ENCODE data around the gene OR56A1. TPM values are rescaled to one million over a fixed set of nuclear protein-coding genes. Genes with fewer than 3 reads are reported as not detected.

The OR56A1 gene
- total and polyA plus RNA-seq, 2 donors from 2014 or later = 0.03 TPM; not detected in 1

DNA sequence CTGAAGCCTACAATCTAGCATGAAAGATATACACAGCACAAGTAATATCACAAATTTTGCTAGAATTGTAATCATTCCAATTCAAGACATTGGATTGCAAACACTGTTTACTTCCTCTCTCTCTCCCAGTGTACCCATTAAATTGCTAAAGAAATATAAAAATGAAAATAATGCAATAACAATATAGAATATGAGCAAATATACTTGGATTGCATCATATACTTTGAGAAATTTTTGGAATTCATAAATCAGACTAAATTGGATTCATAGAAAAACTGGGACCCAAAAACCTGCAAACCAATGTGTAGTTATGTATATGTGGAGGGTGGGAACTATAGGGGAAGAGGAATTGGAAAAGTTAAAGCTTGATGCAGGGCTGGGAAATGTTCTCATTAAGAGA lies 25.0 kb upstream of the OR56A1 start:
- no peaks in the 10 kb centered on the region for H3K4me1 ChIP-seq (ENCODE audit: control insufficient read depth in 2 of 3, insufficient read depth in 2 of 3, low read depth in 1 of 3, low read length in 3 of 3)
- intact Hi-C loops (cut with DNase I) = no loop called here
- TF ChIP-seq, protein P1, sequence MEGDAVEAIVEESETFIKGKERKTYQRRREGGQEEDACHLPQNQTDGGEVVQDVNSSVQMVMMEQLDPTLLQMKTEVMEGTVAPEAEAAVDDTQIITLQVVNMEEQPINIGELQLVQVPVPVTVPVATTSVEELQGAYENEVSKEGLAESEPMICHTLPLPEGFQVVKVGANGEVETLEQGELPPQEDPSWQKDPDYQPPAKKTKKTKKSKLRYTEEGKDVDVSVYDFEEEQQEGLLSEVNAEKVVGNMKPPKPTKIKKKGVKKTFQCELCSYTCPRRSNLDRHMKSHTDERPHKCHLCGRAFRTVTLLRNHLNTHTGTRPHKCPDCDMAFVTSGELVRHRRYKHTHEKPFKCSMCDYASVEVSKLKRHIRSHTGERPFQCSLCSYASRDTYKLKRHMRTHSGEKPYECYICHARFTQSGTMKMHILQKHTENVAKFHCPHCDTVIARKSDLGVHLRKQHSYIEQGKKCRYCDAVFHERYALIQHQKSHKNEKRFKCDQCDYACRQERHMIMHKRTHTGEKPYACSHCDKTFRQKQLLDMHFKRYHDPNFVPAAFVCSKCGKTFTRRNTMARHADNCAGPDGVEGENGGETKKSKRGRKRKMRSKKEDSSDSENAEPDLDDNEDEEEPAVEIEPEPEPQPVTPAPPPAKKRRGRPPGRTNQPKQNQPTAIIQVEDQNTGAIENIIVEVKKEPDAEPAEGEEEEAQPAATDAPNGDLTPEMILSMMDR (IDR thresholded peaks at IDR 0.05; ENCODE audit: borderline replicate concordance, extremely low read depth, insufficient read depth) = no peak
- H3K27me3 ChIP-seq (ENCODE audit: control insufficient read depth, insufficient read depth, low read length) = no peaks in the 10 kb centered on the region
- H3K36me3 ChIP-seq (ENCODE audit: control insufficient read depth in 2 of 3, insufficient read depth in 3 of 3, low read length in 3 of 3) = no peaks in the 10 kb centered on the region
- no peak overlapping the region for H3K27ac ChIP-seq (ENCODE audit: low read depth in 2 of 2, low read length in 2 of 2)
- no peak for FAIRE-seq
- no peak overlapping the region for H3K9ac ChIP-seq (ENCODE audit: low read length in 3 of 3)
- DNase-seq = no peak
- no peak overlapping the region for H3K4me3 ChIP-seq (ENCODE audit: low read length in 3 of 3)
- no peaks in the 10 kb centered on the region for H3K9me3 ChIP-seq (ENCODE audit: control insufficient read depth in 2 of 3, insufficient read depth in 1 of 3, low read length in 3 of 3)

DNA sequence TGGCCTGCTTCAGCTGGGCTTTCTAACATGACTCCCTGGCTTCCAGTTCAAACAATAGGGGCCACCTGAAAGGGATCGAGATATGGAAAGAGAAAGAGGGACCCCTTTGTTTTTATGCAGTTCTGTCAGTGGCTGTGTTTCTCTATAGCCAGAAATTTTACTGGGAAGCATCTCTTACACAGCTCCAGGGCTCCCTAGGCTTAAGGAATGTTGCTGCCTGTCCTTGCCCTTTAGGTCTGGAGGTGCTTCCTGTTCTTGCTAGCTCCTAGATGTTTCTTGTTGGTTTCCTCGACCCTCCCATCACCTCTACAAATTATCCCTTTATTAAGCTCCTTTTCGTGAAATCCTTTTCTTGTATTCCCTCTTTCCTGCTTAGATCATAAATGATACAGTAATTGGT lies 21.8 kb upstream of the OR56A1 start:
- intact Hi-C loops (cut with DNase I) = no loop called here
- Histone ChIP-seq H3K9me3 (ENCODE audit: control insufficient read depth in 2 of 3, insufficient read depth in 1 of 3, low read length in 3 of 3) (no peaks in the 10 kb centered on the region), H3K27ac (ENCODE audit: low read depth in 2 of 2, low read length in 2 of 2) (no peak overlapping the region), H3K27me3 (ENCODE audit: control insufficient read depth, insufficient read depth, low read length) (no peaks in the 10 kb centered on the region), H3K9ac (ENCODE audit: low read length in 3 of 3) (no peak overlapping the region), H3K4me3 (ENCODE audit: low read length in 3 of 3) (no peak overlapping the region), H3K4me1 (ENCODE audit: control insufficient read depth in 2 of 3, insufficient read depth in 2 of 3, low read depth in 1 of 3, low read length in 3 of 3) (no peaks in the 10 kb centered on the region), H3K36me3 (ENCODE audit: control insufficient read depth in 2 of 3, insufficient read depth in 3 of 3, low read length in 3 of 3) (no peaks in the 10 kb centered on the region)
- no peak for DNase-seq
- TF ChIP-seq, protein P1 (IDR thresholded peaks at IDR 0.05; ENCODE audit: borderline replicate concordance, extremely low read depth, insufficient read depth) = no peak
- no peak for FAIRE-seq

DNA sequence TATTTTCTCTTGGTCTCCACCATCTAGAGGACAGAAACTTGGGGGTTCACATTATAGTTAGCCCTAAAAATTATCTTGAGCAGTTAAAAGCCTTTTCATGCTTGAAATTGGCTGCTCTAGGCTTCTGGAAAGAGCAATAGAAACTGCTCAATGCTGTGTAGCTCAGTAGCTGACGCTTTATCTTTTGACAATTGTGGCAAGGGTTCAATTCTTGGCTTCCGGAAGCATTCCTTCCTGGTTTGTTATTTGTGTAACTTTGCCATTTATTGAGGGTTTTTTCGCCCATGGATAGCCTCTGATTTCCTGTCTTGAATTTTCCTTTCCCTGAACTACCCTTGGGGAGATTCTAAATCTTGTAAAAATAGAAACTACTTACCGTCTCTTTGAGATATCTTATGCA lies 10.3 kb upstream of the OR56A1 start:
- FAIRE-seq = no peak
- no peak overlapping the region for H3K27ac ChIP-seq (ENCODE audit: low read depth in 2 of 2, low read length in 2 of 2)
- TF ChIP-seq, protein P1 (IDR thresholded peaks at IDR 0.05; ENCODE audit: borderline replicate concordance, extremely low read depth, insufficient read depth) = no peak
- no peak overlapping the region for H3K4me3 ChIP-seq (ENCODE audit: low read length in 3 of 3)
- H3K9me3 ChIP-seq (ENCODE audit: control insufficient read depth in 2 of 3, insufficient read depth in 1 of 3, low read length in 3 of 3) = no peaks in the 10 kb centered on the region
- no peak overlapping the region for H3K9ac ChIP-seq (ENCODE audit: low read length in 3 of 3)
- intact Hi-C loops (cut with DNase I) = no loop called here
- no peaks in the 10 kb centered on the region for H3K27me3 ChIP-seq (ENCODE audit: control insufficient read depth, insufficient read depth, low read length)
- DNase-seq = no peak
- H3K4me1 ChIP-seq (ENCODE audit: control insufficient read depth in 2 of 3, insufficient read depth in 2 of 3, low read depth in 1 of 3, low read length in 3 of 3) = no peaks in the 10 kb centered on the region
- no peaks in the 10 kb centered on the region for H3K36me3 ChIP-seq (ENCODE audit: control insufficient read depth in 2 of 3, insufficient read depth in 3 of 3, low read length in 3 of 3)

DNA sequence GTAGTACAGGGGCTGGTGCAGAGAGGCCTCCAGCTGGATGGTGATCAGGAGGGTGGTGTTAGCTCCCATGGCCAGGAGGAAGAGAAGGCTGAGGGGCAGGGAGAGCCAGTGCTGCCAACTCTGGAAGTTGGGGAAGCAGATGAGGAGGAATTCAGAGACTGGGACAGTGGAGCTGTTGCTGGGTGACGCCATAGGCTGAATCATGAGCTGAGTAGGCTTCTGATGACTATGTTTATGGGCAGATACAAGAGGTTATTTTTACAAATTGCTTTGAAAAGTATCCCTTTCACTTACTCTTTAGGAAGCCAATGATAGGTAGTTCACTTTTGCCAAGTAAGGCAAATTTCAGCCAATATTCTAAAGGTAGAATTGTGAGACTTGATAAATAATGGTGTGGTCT lies 3.1 kb downstream of the OR56A1 start:
- no peak for DNase-seq
- Histone ChIP-seq H3K4me1 (ENCODE audit: control insufficient read depth in 2 of 3, insufficient read depth in 2 of 3, low read depth in 1 of 3, low read length in 3 of 3) (no peaks in the 10 kb centered on the region), H3K9ac (ENCODE audit: low read length in 3 of 3) (no peak overlapping the region), H3K27me3 (ENCODE audit: control insufficient read depth, insufficient read depth, low read length) (no peaks in the 10 kb centered on the region), H3K9me3 (ENCODE audit: control insufficient read depth in 2 of 3, insufficient read depth in 1 of 3, low read length in 3 of 3) (no peaks in the 10 kb centered on the region), H3K27ac (ENCODE audit: low read depth in 2 of 2, low read length in 2 of 2) (no peak overlapping the region), H3K4me3 (ENCODE audit: low read length in 3 of 3) (no peak overlapping the region), H3K36me3 (ENCODE audit: control insufficient read depth in 2 of 3, insufficient read depth in 3 of 3, low read length in 3 of 3) (no peaks in the 10 kb centered on the region)
- intact Hi-C loops (cut with DNase I) = no loop called here
- TF ChIP-seq, protein P1 (IDR thresholded peaks at IDR 0.05; ENCODE audit: borderline replicate concordance, extremely low read depth, insufficient read depth) = no peak
- no peak for FAIRE-seq

Measured in kidney (tissue), 14 donors.